HCT116 (cell line): ENCODE measurements around the gene GPAM. TPM values are rescaled to one million over a fixed set of nuclear protein-coding genes. Genes with fewer than 3 reads are reported as not detected.

ENCODE experiments used
- ATAC-seq: fragments of 200-7000 bp; cut with Tn5 transposase; 2 replicates; pipeline ENCODE4 v1.9.1; 2020; ENCODE audit warnings: mild to moderate bottlenecking, moderate library complexity
- BruUV-seq: library from RNA; stranded (reverse); fragments of 400-500 nt; replicated peaks from 2 replicates; lab custom pipeline; 2021; lab: Mats Ljungman, UMichigan
- CTCF ChIA-PET: fragments of 300-600 bp; sonication (Branson Sonifier 250); formaldehyde crosslinking; loops from one replicate; lab custom pipeline; 2021; ENCODE audit warnings: antibody characterized with exemption; lab: Charles Lee
- POLR2A ChIA-PET: fragments of 300-600, 350-600 bp; sonication (Branson Sonifier 250); formaldehyde crosslinking; loops from one replicate; lab custom pipeline; 2021; ENCODE audit warnings: antibody characterized with exemption; lab: Charles Lee
- RAD21 ChIA-PET, 2 experiments: fragments of 300-600 bp; sonication (Branson Sonifier 250); formaldehyde crosslinking; loops; one replicate each; lab custom pipeline; 2023; ENCODE audit warnings: low total read pairs in 2 of 2; ENCODE audit not compliant: uncharacterized antibody in 2 of 2, unreplicated experiment in 2 of 2, low non-redundant PET in 1 of 2; lab: Charles Lee
- DNase-seq: peaks from one replicate; pipeline ENCODE4 v3.0.0-alpha.2; 2010; ENCODE audit warnings: low read depth, low spot score
- H2AFZ ChIP-seq: fragments of 200-600 bp; shearing (Covaris generic), sonication (generic); 2 replicates; pipeline ENCODE4 v1.6.1; 2017; ENCODE audit warnings: low read depth, mixed run types, mixed read lengths, antibody characterized with exemption, low read length; ENCODE audit not compliant: poor library complexity, severe bottlenecking
- H3K27ac ChIP-seq: 2 replicates; pipeline ENCODE4 v1.5.1; 2012; ENCODE audit warnings: low read depth, low read length
- H3K27me3 ChIP-seq: fragments of 200-600 bp; sonication (generic); 2 replicates; pipeline ENCODE4 v1.6.1; 2016; ENCODE audit warnings: mixed run types, low read length, mixed read lengths; ENCODE audit not compliant: insufficient read depth
- H3K36me3 ChIP-seq, 2 experiments: fragments of 200-500 bp in 1 of 2; fragments of 200-600 bp in 1 of 2; sonication (Bioruptor generic) in 1 of 2; sonication (generic) in 1 of 2; 2 replicates each; pipeline versions ENCODE4 v1.5.1 to v1.6.1; 2014 to 2016; ENCODE audit warnings: low read length in 2 of 2, inconsistent platforms in 1 of 2, mixed read lengths in 1 of 2, mixed run types in 1 of 2; ENCODE audit not compliant: insufficient read depth in 2 of 2, control insufficient read depth in 1 of 2
- H3K4me1 ChIP-seq, 2 experiments: fragments of 200-600 bp in 1 of 2; sonication (generic) in 1 of 2; 2 replicates each; pipeline versions ENCODE4 v1.5.1 to v1.6.1; 2012 to 2017; ENCODE audit warnings: low read length in 2 of 2, inconsistent platforms in 1 of 2, mild to moderate bottlenecking in 1 of 2, mixed read lengths in 1 of 2, mixed run types in 1 of 2, moderate library complexity in 1 of 2; ENCODE audit not compliant: insufficient read depth in 2 of 2, control insufficient read depth in 1 of 2
- H3K4me2 ChIP-seq: fragments of 200-600 bp; sonication (generic); 2 replicates; pipeline ENCODE4 v1.6.1; 2017; ENCODE audit warnings: mixed run types, low read length, mixed read lengths
- H3K4me3 ChIP-seq, 2 experiments: fragments of 200-600 bp in 1 of 2; sonication (generic) in 1 of 2; replicated peaks in 1 of 2; 2 replicates each; pipeline ENCODE4 v1.5.1; 2011 to 2016; ENCODE audit warnings: low read length in 2 of 2, control low read depth in 1 of 2, low read depth in 1 of 2, mild to moderate bottlenecking in 1 of 2, mixed read lengths in 1 of 2, mixed run types in 1 of 2
- H3K79me2 ChIP-seq: fragments of 200-600 bp; sonication (generic); 2 replicates; pipeline ENCODE4 v1.6.1; 2017; ENCODE audit warnings: mild to moderate bottlenecking, mixed run types, low read length, moderate library complexity, mixed read lengths; ENCODE audit not compliant: insufficient read depth
- H3K9ac ChIP-seq: fragments of 200-600 bp; sonication (generic); 2 replicates; pipeline ENCODE4 v1.6.1; 2016; ENCODE audit warnings: low read length, mixed read lengths
- H3K9me2 ChIP-seq: fragments of 200-600 bp; sonication (generic), shearing (Covaris generic); 2 replicates; pipeline ENCODE4 v1.6.1; 2017; ENCODE audit warnings: mixed run types, mild to moderate bottlenecking, moderate library complexity; ENCODE audit not compliant: insufficient read depth
- H3K9me3 ChIP-seq, 2 experiments: fragments of 200-500 bp in 1 of 2; fragments of 200-600 bp in 1 of 2; sonication (Bioruptor generic) in 1 of 2; sonication (generic) in 1 of 2; 2 replicates each; pipeline ENCODE4 v1.6.1; 2014 to 2017; ENCODE audit warnings: low read length in 2 of 2, mixed read lengths in 2 of 2, inconsistent platforms in 1 of 2, low read depth in 1 of 2, mild to moderate bottlenecking in 1 of 2, mixed run types in 1 of 2, moderate library complexity in 1 of 2; ENCODE audit not compliant: control insufficient read depth in 1 of 2, insufficient read depth in 1 of 2
- H4K20me1 ChIP-seq: fragments of 200-600 bp; sonication (generic), shearing (Covaris generic); 2 replicates; pipeline ENCODE4 v1.6.1; 2017; ENCODE audit warnings: mixed run types, mild to moderate bottlenecking, moderate library complexity; ENCODE audit not compliant: insufficient read depth
- CEBPB ChIP-seq: IDR thresholded peaks from 2 replicates; pipeline ENCODE4 v1.6.1; 2012; ENCODE audit warnings: low read depth
- ELF1 ChIP-seq: IDR thresholded peaks from 2 replicates; pipeline ENCODE4 v1.6.1; 2012; ENCODE audit warnings: low read depth, borderline replicate concordance
- SIN3A ChIP-seq: IDR thresholded peaks from 2 replicates; pipeline ENCODE4 v1.6.1; 2012; ENCODE audit warnings: low read depth
- SRF ChIP-seq: IDR thresholded peaks from 2 replicates; pipeline ENCODE4 v1.6.1; 2012; ENCODE audit warnings: low read depth
- ZFX ChIP-seq: fragments of 450-650 bp; IDR thresholded peaks from 2 replicates; pipeline ENCODE4 v1.6.1; 2017
- ZNF274 ChIP-seq: fragments of 200-500 bp; sonication (Bioruptor generic); IDR thresholded peaks from 2 replicates; pipeline ENCODE4 v1.6.1; 2014; ENCODE audit warnings: mild to moderate bottlenecking, low read depth, low read length, inconsistent platforms
- intact Hi-C: fragments of 100-400 bp; cut with micrococcal nuclease; formaldehyde crosslinking; loops from 2 replicates; pipeline ENCODE4 v1.10.0; 2022
- total RNA-seq: library from RNA; stranded (reverse); gene quantifications from one replicate; pipeline ENCODE4 v1.2.1, GENCODE V29; 2021; ENCODE audit not compliant: unreplicated experiment
- TF ChIP-seq, protein P1 (sequence below): IDR thresholded peaks from 2 replicates; pipeline ENCODE4 v1.6.1; 2012
- TF ChIP-seq, protein P2 (sequence below): IDR thresholded peaks from 2 replicates; pipeline ENCODE4 v1.6.1; 2012

GPAM gene
- total RNA-seq, 1 experiment from 2014 or later: 19.3 TPM

GRCh38 chr10:112136486-112137153, 46.9 kb downstream of the GPAM start (continued):
- TF ChIP-seq, protein P1, sequence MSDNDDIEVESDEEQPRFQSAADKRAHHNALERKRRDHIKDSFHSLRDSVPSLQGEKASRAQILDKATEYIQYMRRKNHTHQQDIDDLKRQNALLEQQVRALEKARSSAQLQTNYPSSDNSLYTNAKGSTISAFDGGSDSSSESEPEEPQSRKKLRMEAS: no peak
- no peak for TF ChIP-seq SIN3A
- no peak; the same call in 1 of the 2 replicates for TF ChIP-seq ZFX
- no peak for TF ChIP-seq CEBPB
- TF ChIP-seq SRF: no peak

GRCh38 chr10:112135604-112136003, 48.0 kb downstream of the GPAM start:
- POLR2A ChIA-PET: no interaction called here
- no TSS peak for BruUV-seq
- no peaks in the 10 kb centered on the region for H3K36me3 ChIP-seq
- H3K4me1 ChIP-seq: peaks cover 2 to 13% of the 10 kb centered on the region in 2 experiments; a peak in 3 of 4 replicates
- no peak overlapping the region for H3K9ac ChIP-seq
- no peaks in the 10 kb centered on the region for H3K79me2 ChIP-seq
- H3K27ac ChIP-seq: no peak overlapping the region
- H3K27me3 ChIP-seq: peaks cover 4% of the 10 kb centered on the region; the same call in 1 of the 2 replicates
- H2AFZ ChIP-seq: no peak overlapping the region
- H3K4me3 ChIP-seq: no peak overlapping the region
- TF ChIP-seq ELF1: no peak
- TF ChIP-seq, protein P2, sequence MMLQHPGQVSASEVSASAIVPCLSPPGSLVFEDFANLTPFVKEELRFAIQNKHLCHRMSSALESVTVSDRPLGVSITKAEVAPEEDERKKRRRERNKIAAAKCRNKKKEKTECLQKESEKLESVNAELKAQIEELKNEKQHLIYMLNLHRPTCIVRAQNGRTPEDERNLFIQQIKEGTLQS: no peak
- no peak for TF ChIP-seq ZFX
- no peak for TF ChIP-seq SRF
- no peak for TF ChIP-seq ZNF274
- intact Hi-C loops: loop anchor here (2.0 kb wide), 1 partner anchor 21 kb away; no protein-coding TSS in a partner anchor
- CTCF ChIA-PET: interaction anchor here (0.7 to 2.8 kb wide), 4 partner anchors 13 to 379 kb away, joined by 3 to 62 read pairs (median 40); no protein-coding TSS in a partner anchor
- no peaks in the 10 kb centered on the region for H4K20me1 ChIP-seq
- H3K4me2 ChIP-seq: no peak overlapping the region
- H3K9me2 ChIP-seq: no peaks in the 10 kb centered on the region
- no peak for DNase-seq
- RAD21 ChIA-PET: no interaction called here
- no peak for ATAC-seq
- H3K9me3 ChIP-seq: no peaks in the 10 kb centered on the region
